Measurements from ENCODE around the gene LTBP1. TPM values are rescaled to one million over a fixed set of nuclear protein-coding genes. Genes with fewer than 3 reads are reported as not detected.

The LTBP1 gene
- total and polyA plus RNA-seq, 10 of the 15 experiments (the other 5 are each of a cell fraction or from before 2014, with no cell fraction given): 0.01 to 0.28 (median 0.12) TPM; not detected in 2

DNA sequence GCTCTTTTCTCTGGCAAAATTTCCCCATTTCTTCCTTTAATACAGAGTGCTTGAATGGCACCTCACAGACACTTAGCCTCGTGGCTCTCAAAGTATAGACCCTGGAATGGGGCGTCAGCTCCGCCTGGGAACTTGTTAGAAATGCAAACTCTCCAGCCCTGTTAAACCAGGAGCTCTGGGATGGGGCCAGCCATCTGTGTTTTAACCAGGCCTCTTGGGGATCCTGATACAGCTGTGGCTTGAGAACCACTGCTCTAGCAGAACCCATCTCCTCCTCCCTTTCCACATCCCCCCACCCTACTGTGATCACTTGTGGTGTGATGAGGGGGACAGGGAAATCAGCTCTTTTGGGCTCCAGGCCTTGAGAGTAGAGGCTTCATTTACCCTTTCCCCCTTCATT, 15.9 kb downstream of the LTBP1 start:
- in situ Hi-C loops (cut with MboI): no loop called here
- FAIRE-seq: no peak
- Histone ChIP-seq H3K4me2 (ENCODE audit: control insufficient read depth, insufficient read depth) (no peak overlapping the region), H3K4me1 (ENCODE audit: control insufficient read depth, insufficient read depth, low read length) (no peaks in the 10 kb centered on the region), H3K36me3 (ENCODE audit: control insufficient read depth in 2 of 2, insufficient read depth in 2 of 2, low read length in 1 of 2) (no peaks in the 10 kb centered on the region), H2AFZ (ENCODE audit: control insufficient read depth, low read depth, low read length) (no peak overlapping the region), H3K27ac (ENCODE audit: control insufficient read depth, insufficient read depth) (no peak overlapping the region), H3K27me3 (replicated peaks in 1 of 2; ENCODE audit: control insufficient read depth in 2 of 2, insufficient read depth in 2 of 2, low read length in 1 of 2) (no peaks in the 10 kb centered on the region; a peak in 1 of 4 replicates), H3K4me3 (no peak overlapping the region), H4K20me1 (ENCODE audit: control insufficient read depth, insufficient read depth) (no peaks in the 10 kb centered on the region), H3K79me2 (ENCODE audit: control insufficient read depth, insufficient read depth, low read length) (no peaks in the 10 kb centered on the region), H3K9ac (ENCODE audit: control insufficient read depth, insufficient read depth, low read length) (no peak overlapping the region), H3K9me3 (replicated peaks; ENCODE audit: control insufficient read depth, insufficient read depth, low read length) (no peaks in the 10 kb centered on the region)
- ChIA-PET CTCF (no interaction called here), RAD21 (ENCODE audit: unreplicated experiment) (interaction anchor here (1.0 kb wide), 1 partner anchor 433 kb away, joined by 3 read pairs; no protein-coding TSS in a partner anchor), POLR2A (no interaction called here), SMC1A (ENCODE audit: uncharacterized antibody, unreplicated experiment) (no interaction called here)
- WGBS (ENCODE audit: insufficient coverage, insufficient replicate concordance, low lambda C conversion rate, missing lambda C conversion rate): 15% methylated on average over 3 of the region's 3 CpGs
- no TSS peak for BruUV-seq (replicated peaks)
- TF ChIP-seq TAF1 (IDR thresholded peaks at IDR 0.05; ENCODE audit: borderline replicate concordance, low read depth, low read length) (no peak), BACH1 (IDR thresholded peaks at IDR 0.05; ENCODE audit: borderline replicate concordance) (no peak), STAT1 (conservative IDR thresholded peaks at IDR 0.05) (no peak), ZNF207 (IDR thresholded peaks at IDR 0.05; ENCODE audit: borderline replicate concordance) (no peak)
- TF ChIP-seq, protein P1, sequence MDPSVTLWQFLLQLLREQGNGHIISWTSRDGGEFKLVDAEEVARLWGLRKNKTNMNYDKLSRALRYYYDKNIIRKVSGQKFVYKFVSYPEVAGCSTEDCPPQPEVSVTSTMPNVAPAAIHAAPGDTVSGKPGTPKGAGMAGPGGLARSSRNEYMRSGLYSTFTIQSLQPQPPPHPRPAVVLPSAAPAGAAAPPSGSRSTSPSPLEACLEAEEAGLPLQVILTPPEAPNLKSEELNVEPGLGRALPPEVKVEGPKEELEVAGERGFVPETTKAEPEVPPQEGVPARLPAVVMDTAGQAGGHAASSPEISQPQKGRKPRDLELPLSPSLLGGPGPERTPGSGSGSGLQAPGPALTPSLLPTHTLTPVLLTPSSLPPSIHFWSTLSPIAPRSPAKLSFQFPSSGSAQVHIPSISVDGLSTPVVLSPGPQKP (IDR thresholded peaks at IDR 0.05; ENCODE audit: low read depth, low read length): no peak
- no peak for DNase-seq (ENCODE audit: low read depth, low spot score)
- intact Hi-C loops (cut with micrococcal nuclease; ENCODE audit: unreplicated experiment): no loop called here
- ATAC-seq: no peak

DNA sequence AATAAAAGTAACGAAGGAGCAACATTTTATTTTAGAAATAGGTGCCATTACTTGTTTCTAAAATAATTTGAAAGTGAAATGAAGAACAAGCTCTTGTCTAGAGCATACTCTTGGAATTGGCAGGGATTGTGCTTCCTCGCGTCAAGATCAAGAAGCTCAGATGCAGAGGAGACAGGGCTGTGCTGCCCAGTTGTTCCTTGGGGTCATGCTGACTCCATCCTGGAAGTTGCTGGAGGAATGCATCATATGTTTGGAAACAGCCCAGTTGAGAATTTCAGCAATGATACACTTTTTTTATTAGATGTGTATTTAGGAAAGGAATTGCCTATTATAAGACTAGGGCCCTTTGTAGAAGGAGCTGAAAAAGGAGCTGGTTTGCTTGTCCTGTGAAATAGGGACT, 17.2 kb downstream of the LTBP1 start:
- Histone ChIP-seq H3K27ac (ENCODE audit: control insufficient read depth, insufficient read depth) (no peak overlapping the region), H3K4me2 (ENCODE audit: control insufficient read depth, insufficient read depth) (no peak overlapping the region), H3K4me3 (no peak overlapping the region), H3K27me3 (replicated peaks in 1 of 2; ENCODE audit: control insufficient read depth in 2 of 2, insufficient read depth in 2 of 2, low read length in 1 of 2) (no peaks in the 10 kb centered on the region), H4K20me1 (ENCODE audit: control insufficient read depth, insufficient read depth) (no peaks in the 10 kb centered on the region), H2AFZ (ENCODE audit: control insufficient read depth, low read depth, low read length) (no peak overlapping the region), H3K36me3 (ENCODE audit: control insufficient read depth in 2 of 2, insufficient read depth in 2 of 2, low read length in 1 of 2) (no peaks in the 10 kb centered on the region), H3K4me1 (ENCODE audit: control insufficient read depth, insufficient read depth, low read length) (no peaks in the 10 kb centered on the region), H3K9ac (ENCODE audit: control insufficient read depth, insufficient read depth, low read length) (no peak overlapping the region), H3K79me2 (ENCODE audit: control insufficient read depth, insufficient read depth, low read length) (no peaks in the 10 kb centered on the region), H3K9me3 (replicated peaks; ENCODE audit: control insufficient read depth, insufficient read depth, low read length) (no peaks in the 10 kb centered on the region)
- BruUV-seq (replicated peaks): no TSS peak
- in situ Hi-C loops (cut with MboI): no loop called here
- intact Hi-C loops (cut with micrococcal nuclease; ENCODE audit: unreplicated experiment): no loop called here
- ChIA-PET CTCF (no interaction called here), SMC1A (ENCODE audit: uncharacterized antibody, unreplicated experiment) (interaction anchor here (0.9 kb wide), 1 partner anchor 19 kb away, joined by 3 read pairs; no protein-coding TSS in a partner anchor), POLR2A (no interaction called here), RAD21 (ENCODE audit: unreplicated experiment) (no interaction called here)
- DNase-seq (ENCODE audit: low read depth, low spot score) (no peak), FAIRE-seq (no peak), ATAC-seq (no peak)
- WGBS (ENCODE audit: insufficient coverage, insufficient replicate concordance, low lambda C conversion rate, missing lambda C conversion rate): 77% methylated on average over 3 of the region's 3 CpGs
- TF ChIP-seq, protein P2, sequence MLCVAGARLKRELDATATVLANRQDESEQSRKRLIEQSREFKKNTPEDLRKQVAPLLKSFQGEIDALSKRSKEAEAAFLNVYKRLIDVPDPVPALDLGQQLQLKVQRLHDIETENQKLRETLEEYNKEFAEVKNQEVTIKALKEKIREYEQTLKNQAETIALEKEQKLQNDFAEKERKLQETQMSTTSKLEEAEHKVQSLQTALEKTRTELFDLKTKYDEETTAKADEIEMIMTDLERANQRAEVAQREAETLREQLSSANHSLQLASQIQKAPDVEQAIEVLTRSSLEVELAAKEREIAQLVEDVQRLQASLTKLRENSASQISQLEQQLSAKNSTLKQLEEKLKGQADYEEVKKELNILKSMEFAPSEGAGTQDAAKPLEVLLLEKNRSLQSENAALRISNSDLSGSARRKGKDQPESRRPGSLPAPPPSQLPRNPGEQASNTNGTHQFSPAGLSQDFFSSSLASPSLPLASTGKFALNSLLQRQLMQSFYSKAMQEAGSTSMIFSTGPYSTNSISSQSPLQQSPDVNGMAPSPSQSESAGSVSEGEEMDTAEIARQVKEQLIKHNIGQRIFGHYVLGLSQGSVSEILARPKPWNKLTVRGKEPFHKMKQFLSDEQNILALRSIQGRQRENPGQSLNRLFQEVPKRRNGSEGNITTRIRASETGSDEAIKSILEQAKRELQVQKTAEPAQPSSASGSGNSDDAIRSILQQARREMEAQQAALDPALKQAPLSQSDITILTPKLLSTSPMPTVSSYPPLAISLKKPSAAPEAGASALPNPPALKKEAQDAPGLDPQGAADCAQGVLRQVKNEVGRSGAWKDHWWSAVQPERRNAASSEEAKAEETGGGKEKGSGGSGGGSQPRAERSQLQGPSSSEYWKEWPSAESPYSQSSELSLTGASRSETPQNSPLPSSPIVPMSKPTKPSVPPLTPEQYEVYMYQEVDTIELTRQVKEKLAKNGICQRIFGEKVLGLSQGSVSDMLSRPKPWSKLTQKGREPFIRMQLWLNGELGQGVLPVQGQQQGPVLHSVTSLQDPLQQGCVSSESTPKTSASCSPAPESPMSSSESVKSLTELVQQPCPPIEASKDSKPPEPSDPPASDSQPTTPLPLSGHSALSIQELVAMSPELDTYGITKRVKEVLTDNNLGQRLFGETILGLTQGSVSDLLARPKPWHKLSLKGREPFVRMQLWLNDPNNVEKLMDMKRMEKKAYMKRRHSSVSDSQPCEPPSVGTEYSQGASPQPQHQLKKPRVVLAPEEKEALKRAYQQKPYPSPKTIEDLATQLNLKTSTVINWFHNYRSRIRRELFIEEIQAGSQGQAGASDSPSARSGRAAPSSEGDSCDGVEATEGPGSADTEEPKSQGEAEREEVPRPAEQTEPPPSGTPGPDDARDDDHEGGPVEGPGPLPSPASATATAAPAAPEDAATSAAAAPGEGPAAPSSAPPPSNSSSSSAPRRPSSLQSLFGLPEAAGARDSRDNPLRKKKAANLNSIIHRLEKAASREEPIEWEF (IDR thresholded peaks at IDR 0.05; ENCODE audit: insufficient replicate concordance, low read depth, low read length): no peak
- TF ChIP-seq, protein P3, sequence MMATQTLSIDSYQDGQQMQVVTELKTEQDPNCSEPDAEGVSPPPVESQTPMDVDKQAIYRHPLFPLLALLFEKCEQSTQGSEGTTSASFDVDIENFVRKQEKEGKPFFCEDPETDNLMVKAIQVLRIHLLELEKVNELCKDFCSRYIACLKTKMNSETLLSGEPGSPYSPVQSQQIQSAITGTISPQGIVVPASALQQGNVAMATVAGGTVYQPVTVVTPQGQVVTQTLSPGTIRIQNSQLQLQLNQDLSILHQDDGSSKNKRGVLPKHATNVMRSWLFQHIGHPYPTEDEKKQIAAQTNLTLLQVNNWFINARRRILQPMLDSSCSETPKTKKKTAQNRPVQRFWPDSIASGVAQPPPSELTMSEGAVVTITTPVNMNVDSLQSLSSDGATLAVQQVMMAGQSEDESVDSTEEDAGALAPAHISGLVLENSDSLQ (IDR thresholded peaks at IDR 0.05): no peak
- no peak for TF ChIP-seq ETV6 (conservative IDR thresholded peaks at IDR 0.05 in 1 of 2, IDR thresholded peaks at IDR 0.05 in 1 of 2; ENCODE audit: borderline replicate concordance in 1 of 2, low read depth in 1 of 2)
- no peak for TF ChIP-seq JUNB (IDR thresholded peaks at IDR 0.05)

Data from GM12878 (cell line).